Natural killer cell treated with Interleukin-12 subunit alpha and Interleukin-12 subunit beta and Interleukin-15 and Interleukin-18, amount 100 ng/mL, for 72 hours (primary cell): ENCODE measurements around the gene CDKN2AIP. TPM values are rescaled to one million over a fixed set of nuclear protein-coding genes. Genes with fewer than 3 reads are reported as not detected.
"Not testable (repeated sequence)": the region's sequence is repeated elsewhere in the genome, so short reads cannot be mapped to it uniquely, and the experiment has no call there.

Source experiments
- ATAC-seq, 2 donors: fragments of 150-1000 bp; cut with Tn5 transposase in 1 of 2; sonication (Bioruptor Pico), chemical (Tn5 transposase) in 1 of 2; 2 replicates each; pipeline ENCODE4 v1.10.0; 2021
- DNase-seq: peaks from one replicate; pipeline ENCODE4 v3.0.0; 2022; ENCODE audit warnings: low spot score
- H3K27ac Mint-ChIP-seq, 2 donors: 1 replicate in 1 of 2; 2 replicates in 1 of 2; pipeline ENCODE4 v1.8.0; 2022; ENCODE audit warnings: mixed read lengths in 2 of 2, mild to moderate bottlenecking in 1 of 2, moderate library complexity in 1 of 2
- H3K27me3 Mint-ChIP-seq, 2 donors: 1 replicate in 1 of 2; 2 replicates in 1 of 2; pipeline ENCODE4 v1.8.0; 2022; ENCODE audit warnings: mixed read lengths in 2 of 2
- H3K36me3 Mint-ChIP-seq: one replicate; pipeline ENCODE4 v1.8.0; 2022; ENCODE audit warnings: mixed read lengths
- H3K4me1 Mint-ChIP-seq, 2 donors: 1 replicate in 1 of 2; 2 replicates in 1 of 2; pipeline ENCODE4 v1.8.0; 2022; ENCODE audit warnings: low read depth in 2 of 2, mixed read lengths in 2 of 2, mild to moderate bottlenecking in 1 of 2
- H3K4me3 Mint-ChIP-seq: one replicate; pipeline ENCODE4 v1.8.0; 2022; ENCODE audit warnings: mixed read lengths
- H3K9me3 Mint-ChIP-seq: 2 replicates; pipeline ENCODE4 v1.8.0; 2022; ENCODE audit warnings: mixed read lengths
- total RNA-seq, 2 donors: library from RNA; stranded (reverse); gene quantifications; one replicate each; pipeline ENCODE4 v1.2.3, GENCODE V29; 2022

CDKN2AIP gene
- total RNA-seq, 2 donors from 2014 or later = 22.0 to 22.7 TPM

DNA sequence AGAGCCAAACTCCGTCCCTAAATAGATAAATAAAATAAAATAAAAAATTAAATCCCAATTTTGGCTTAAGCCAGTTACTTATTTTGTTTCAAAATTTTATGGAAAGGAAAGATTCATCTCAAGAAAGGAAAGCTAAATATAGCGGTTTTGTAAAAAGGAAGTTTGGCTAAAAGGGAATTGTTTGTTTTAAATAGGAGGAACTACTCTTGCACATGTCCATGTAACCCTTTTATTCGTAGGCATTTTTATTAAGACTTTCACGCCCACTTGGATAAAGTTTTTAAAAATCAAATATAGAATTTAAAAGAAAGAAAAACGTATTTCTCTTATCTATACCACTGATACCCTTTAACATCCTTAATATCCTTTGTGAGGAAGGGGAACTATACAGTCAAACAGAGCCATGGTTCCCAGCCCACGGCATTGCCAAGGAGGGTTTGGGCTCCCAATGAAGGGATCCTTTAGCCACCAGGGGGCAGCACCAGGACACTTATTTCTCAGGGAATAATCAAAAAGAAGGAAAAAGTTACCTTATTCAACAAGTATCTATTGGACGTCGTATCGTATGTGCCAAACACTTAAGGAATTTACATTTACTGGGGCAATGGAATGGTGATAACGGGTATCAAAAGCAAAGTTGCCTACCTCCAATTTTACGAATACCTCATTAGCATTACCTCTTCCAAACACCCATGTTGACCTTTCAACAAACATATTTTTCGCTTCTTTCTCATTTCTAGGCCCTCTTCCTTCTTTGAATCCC lies 27.7 kb downstream of the CDKN2AIP start:
- Mint-ChIP-seq H3K36me3 (no peaks in the 10 kb centered on the region), H3K4me1 (no peaks in the 10 kb centered on the region), H3K27ac (no peak overlapping the region), H3K4me3 (no peak overlapping the region), H3K27me3 (no peaks in the 10 kb centered on the region), H3K9me3 (no peaks in the 10 kb centered on the region)
- DNase-seq (peak; percentile 73), ATAC-seq (peak in 1 of 2 donors; percentile 70)

DNA sequence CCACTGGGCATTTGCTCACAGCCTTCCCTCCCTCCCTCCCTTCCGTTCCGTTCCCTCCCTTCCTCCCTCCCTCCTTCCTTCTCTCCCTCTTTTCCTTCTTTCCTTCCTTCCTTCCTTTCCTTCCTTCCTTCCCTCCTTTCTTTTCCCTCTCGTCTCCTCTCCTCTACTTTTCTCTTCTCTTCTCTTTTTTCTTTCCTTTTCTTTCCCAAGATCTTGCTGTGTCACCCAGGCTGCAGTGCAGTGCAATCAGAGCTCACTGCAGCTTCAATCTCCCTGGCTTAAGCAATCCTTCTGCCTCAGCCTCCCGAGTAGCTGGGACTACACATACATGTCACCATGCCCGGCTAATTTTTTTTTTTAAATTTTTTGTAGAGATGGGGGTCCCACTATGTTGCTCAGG lies 33.7 kb downstream of the CDKN2AIP start:
- DNase-seq (no peak), ATAC-seq (no peak)
- no peaks in the 10 kb centered on the region for H3K9me3 Mint-ChIP-seq

DNA sequence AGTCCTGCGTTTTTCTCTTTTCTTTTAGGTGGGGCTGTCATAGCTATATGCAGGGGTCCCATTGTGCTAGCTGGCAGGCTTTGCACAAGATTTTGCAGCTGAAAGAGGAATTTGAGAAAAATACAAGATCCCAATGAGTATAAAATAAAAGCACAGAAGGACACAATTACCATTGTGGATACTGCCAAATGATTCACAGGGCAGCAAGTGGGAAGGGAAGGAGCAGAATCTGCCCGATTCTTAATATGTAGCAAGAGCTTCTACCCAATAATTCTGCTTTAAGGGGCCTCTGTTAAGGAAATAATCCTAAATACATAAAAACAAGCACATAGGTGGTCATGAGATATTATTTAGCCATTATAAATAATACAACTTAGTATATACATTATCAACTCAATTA lies 34.5 kb downstream of the CDKN2AIP start:
- Mint-ChIP-seq H3K4me3 (no peak overlapping the region), H3K36me3 (no peaks in the 10 kb centered on the region), H3K9me3 (no peaks in the 10 kb centered on the region), H3K27me3 (peaks cover 3 to 7% of the 10 kb centered on the region in 2 donors), H3K27ac (no peak overlapping the region), H3K4me1 (no peaks in the 10 kb centered on the region)
- DNase-seq = no peak
- no peak for ATAC-seq

More for the DNA sequence above, 33.7 kb downstream of the CDKN2AIP start:
- Mint-ChIP-seq H3K4me3 (no peak overlapping the region), H3K4me1 (no peaks in the 10 kb centered on the region), H3K36me3 (no peaks in the 10 kb centered on the region), H3K27ac (no peak overlapping the region), H3K27me3 (peaks cover 3 to 7% of the 10 kb centered on the region in 2 donors)

GRCh38 chr4:183482515-183483095 lies 38.2 kb downstream of the CDKN2AIP start:
- not testable (repeated sequence) for DNase-seq, H3K27ac Mint-ChIP-seq, H3K36me3 Mint-ChIP-seq, H3K27me3 Mint-ChIP-seq, ATAC-seq, H3K4me1 Mint-ChIP-seq, H3K4me3 Mint-ChIP-seq, H3K9me3 Mint-ChIP-seq

GRCh38 chr4:183483997-183484396 lies 39.6 kb downstream of the CDKN2AIP start:
- Mint-ChIP-seq H3K4me3 (no peak overlapping the region), H3K4me1 (no peaks in the 10 kb centered on the region), H3K27me3 (no peaks in the 10 kb centered on the region), H3K36me3 (no peaks in the 10 kb centered on the region), H3K27ac (no peak overlapping the region), H3K9me3 (no peaks in the 10 kb centered on the region)
- DNase-seq (no peak), ATAC-seq (no peak)

GRCh38 chr4:183485411-183486160 lies 41.1 kb downstream of the CDKN2AIP start:
- DNase-seq (no peak), ATAC-seq (no peak)
- no peaks in the 10 kb centered on the region for H3K4me1 Mint-ChIP-seq
- H3K36me3 Mint-ChIP-seq = no peaks in the 10 kb centered on the region
- no peak overlapping the region for H3K4me3 Mint-ChIP-seq
- no peaks in the 10 kb centered on the region for H3K27me3 Mint-ChIP-seq
- H3K27ac Mint-ChIP-seq = no peak overlapping the region
- H3K9me3 Mint-ChIP-seq = no peaks in the 10 kb centered on the region

DNA sequence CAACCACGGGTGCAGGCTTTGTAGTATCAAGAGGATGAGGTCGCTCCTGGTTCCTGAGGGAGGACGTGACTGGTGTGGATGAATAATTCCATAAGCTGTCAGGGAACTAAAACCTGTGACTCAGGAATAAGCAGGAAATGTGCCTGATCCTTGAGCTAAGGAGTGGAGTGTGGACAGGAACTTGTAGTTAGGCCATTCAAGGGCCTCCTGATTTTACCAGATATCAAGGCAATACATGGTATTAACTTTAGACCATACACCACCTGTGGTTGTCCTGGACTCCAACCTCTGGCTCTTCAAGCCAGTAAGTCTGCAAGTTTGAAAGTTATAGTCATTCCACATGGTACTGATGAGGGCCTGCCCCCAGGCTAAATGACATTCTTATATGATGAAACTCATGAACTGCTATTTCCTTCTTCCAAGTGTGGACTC lies 48.4 kb downstream of the CDKN2AIP start:
- Mint-ChIP-seq H3K27ac (no peak overlapping the region), H3K9me3 (no peaks in the 10 kb centered on the region), H3K36me3 (peaks cover 4% of the 10 kb centered on the region), H3K27me3 (no peaks in the 10 kb centered on the region), H3K4me1 (no peaks in the 10 kb centered on the region), H3K4me3 (no peak overlapping the region)
- DNase-seq (no peak), ATAC-seq (no peak)

DNA sequence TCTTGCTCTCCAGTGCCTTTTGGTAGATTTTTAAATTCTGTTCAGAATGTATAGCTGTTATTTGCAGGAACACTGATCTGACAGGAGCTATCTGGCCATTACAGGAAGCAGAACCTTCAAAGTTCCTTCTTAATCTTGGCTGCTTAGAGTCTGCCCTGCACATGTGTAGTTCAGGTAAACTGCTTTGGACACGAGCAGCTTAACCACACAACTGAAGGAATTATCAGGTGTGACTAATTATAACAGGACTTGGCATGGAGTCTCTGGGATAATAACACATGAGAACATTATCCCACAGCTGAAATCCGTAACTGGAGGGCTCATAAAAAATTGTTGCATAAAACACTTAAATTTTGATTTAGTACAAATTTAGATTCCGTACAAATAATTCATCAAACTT lies 48.8 kb downstream of the CDKN2AIP start:
- H3K4me3 Mint-ChIP-seq = no peak overlapping the region
- no peaks in the 10 kb centered on the region for H3K27me3 Mint-ChIP-seq
- no peaks in the 10 kb centered on the region for H3K4me1 Mint-ChIP-seq
- ATAC-seq = no peak
- no peak overlapping the region for H3K27ac Mint-ChIP-seq
- H3K36me3 Mint-ChIP-seq = peaks cover 4% of the 10 kb centered on the region
- no peaks in the 10 kb centered on the region for H3K9me3 Mint-ChIP-seq
- no peak for DNase-seq

GRCh38 chr4:183495184-183495583 lies 50.7 kb downstream of the CDKN2AIP start:
- Mint-ChIP-seq H3K9me3 (no peaks in the 10 kb centered on the region), H3K36me3 (peaks cover 4% of the 10 kb centered on the region)
- ATAC-seq = no peak

More at GRCh38 chr4:183495184-183495583, 50.7 kb downstream of the CDKN2AIP start:
- H3K27ac Mint-ChIP-seq = no peak overlapping the region
- H3K27me3 Mint-ChIP-seq = no peaks in the 10 kb centered on the region
- no peak for DNase-seq
- H3K4me3 Mint-ChIP-seq = no peak overlapping the region
- peaks cover 0 to 3% of the 10 kb centered on the region in 2 donors for H3K4me1 Mint-ChIP-seq

Other genes starting within 250 kb of the CDKN2AIP start
- gene CLDN22, start 124.4 kb upstream of the CDKN2AIP start, total RNA-seq = not detected
- not detected for gene CLDN24, start 122.2 kb upstream of the CDKN2AIP start, total RNA-seq
- 1 to 10 TPM; 6.3 to 7.7 TPM for gene ING2, start 60.4 kb downstream of the CDKN2AIP start, total RNA-seq
- 10 to 100 TPM; 16.8 to 32.4 TPM for gene RWDD4, start 214.5 kb downstream of the CDKN2AIP start, total RNA-seq
- gene TRAPPC11, start 214.7 kb downstream of the CDKN2AIP start, total RNA-seq = 10 to 100 TPM; 43.0 to 47.0 TPM